ENCODE results near the gene CAPN8. TPM values are rescaled to one million over a fixed set of nuclear protein-coding genes. Genes with fewer than 3 reads are reported as not detected.

Gene CAPN8
- total RNA-seq, 2 donors from 2014 or later, result 0.44 TPM; not detected in 1

DNA sequence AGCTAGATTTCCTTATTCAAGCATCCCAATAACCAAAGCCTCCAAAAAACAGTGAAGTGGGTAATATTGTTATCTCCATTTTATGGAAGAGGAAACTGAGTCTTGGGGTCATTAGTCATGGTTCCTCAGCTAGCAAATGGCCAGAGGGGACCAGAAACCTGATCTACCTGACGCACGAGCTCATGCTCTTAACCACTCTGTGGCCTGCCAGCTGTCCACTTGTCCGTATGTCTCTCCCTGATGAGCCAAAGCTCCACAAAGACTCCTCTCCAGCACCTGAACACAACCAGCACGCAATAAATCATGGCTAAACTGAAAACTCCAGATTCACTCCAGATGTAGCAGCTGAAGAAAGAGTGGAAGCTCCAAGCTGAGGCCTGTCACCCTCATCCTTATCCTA lies 5.8 kb downstream of the CAPN8 start:
- H3K4me3 ChIP-seq (ENCODE audit: low read length), result no peak overlapping the region

DNA sequence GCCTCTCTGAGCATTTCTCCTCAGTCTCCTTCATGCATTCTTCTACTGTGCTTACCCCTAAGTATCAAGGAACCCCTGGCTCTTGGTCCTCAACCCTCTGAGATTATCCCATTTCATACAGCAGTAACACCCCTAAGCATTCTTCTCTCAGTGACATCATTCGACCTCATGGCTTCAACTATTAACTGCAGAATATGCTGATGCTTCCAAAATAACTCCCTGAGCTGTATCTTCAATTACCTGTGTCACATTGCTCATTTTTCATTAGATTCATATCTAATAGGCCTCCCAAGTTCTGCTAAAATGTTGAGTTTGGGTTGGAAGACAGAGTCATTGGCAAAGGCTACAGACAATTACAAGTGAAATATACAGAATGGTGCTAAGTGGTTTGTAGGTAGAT lies 7.5 kb downstream of the CAPN8 start:
- Mint-ChIP-seq H3K4me1 (peaks cover 12% of the 10 kb centered on the region), H3K4me3 (no peak overlapping the region), H3K27ac (no peak overlapping the region), H3K36me3 (ENCODE audit: low read depth) (no peaks in the 10 kb centered on the region), H3K9me3 (no peaks in the 10 kb centered on the region), H3K27me3 (ENCODE audit: insufficient read depth) (peaks cover 2% of the 10 kb centered on the region)
- no peaks in the 10 kb centered on the region for H3K36me3 ChIP-seq (ENCODE audit: control insufficient read depth, insufficient read depth, low read length)
- no peak overlapping the region for H3K27ac ChIP-seq (ENCODE audit: low read depth, low read length)
- TF ChIP-seq, protein P1, sequence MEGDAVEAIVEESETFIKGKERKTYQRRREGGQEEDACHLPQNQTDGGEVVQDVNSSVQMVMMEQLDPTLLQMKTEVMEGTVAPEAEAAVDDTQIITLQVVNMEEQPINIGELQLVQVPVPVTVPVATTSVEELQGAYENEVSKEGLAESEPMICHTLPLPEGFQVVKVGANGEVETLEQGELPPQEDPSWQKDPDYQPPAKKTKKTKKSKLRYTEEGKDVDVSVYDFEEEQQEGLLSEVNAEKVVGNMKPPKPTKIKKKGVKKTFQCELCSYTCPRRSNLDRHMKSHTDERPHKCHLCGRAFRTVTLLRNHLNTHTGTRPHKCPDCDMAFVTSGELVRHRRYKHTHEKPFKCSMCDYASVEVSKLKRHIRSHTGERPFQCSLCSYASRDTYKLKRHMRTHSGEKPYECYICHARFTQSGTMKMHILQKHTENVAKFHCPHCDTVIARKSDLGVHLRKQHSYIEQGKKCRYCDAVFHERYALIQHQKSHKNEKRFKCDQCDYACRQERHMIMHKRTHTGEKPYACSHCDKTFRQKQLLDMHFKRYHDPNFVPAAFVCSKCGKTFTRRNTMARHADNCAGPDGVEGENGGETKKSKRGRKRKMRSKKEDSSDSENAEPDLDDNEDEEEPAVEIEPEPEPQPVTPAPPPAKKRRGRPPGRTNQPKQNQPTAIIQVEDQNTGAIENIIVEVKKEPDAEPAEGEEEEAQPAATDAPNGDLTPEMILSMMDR (conservative IDR thresholded peaks at IDR 0.05), result no peak
- DNase-seq, result no peak
- H3K4me3 ChIP-seq (ENCODE audit: low read length), result no peak overlapping the region
- H3K4me1 ChIP-seq (ENCODE audit: control insufficient read depth, insufficient read depth, low read length), result no peaks in the 10 kb centered on the region
- 80 to 83% methylated on average over 1 of the region's 1 CpG for WGBS, 2 experiments (ENCODE audit: insufficient coverage in 1 of 2, insufficient read length in 1 of 2)
- no peaks in the 10 kb centered on the region for H3K27me3 ChIP-seq (ENCODE audit: control insufficient read depth, insufficient read depth, low read length, poor library complexity, severe bottlenecking)
- H3K9me3 ChIP-seq (ENCODE audit: control insufficient read depth, low read length), result no peaks in the 10 kb centered on the region
- no peak overlapping the region for H3K9ac ChIP-seq (ENCODE audit: extremely low read depth, low read length, poor library complexity, severe bottlenecking)

More for the DNA sequence above, 5.8 kb downstream of the CAPN8 start:
- H3K9me3 ChIP-seq (ENCODE audit: control insufficient read depth, low read length), result no peaks in the 10 kb centered on the region
- peaks cover 6% of the 10 kb centered on the region for H3K4me1 Mint-ChIP-seq
- H3K36me3 Mint-ChIP-seq (ENCODE audit: low read depth), result no peaks in the 10 kb centered on the region
- H3K4me3 Mint-ChIP-seq, result no peak overlapping the region
- no peaks in the 10 kb centered on the region for H3K27me3 ChIP-seq (ENCODE audit: control insufficient read depth, insufficient read depth, low read length, poor library complexity, severe bottlenecking)
- H3K27me3 Mint-ChIP-seq (ENCODE audit: insufficient read depth), result peaks cover 2% of the 10 kb centered on the region
- no peak overlapping the region for H3K27ac Mint-ChIP-seq
- TF ChIP-seq, protein P1 (conservative IDR thresholded peaks at IDR 0.05), result no peak
- no peak for DNase-seq
- H3K4me1 ChIP-seq (ENCODE audit: control insufficient read depth, insufficient read depth, low read length), result no peaks in the 10 kb centered on the region
- H3K9ac ChIP-seq (ENCODE audit: extremely low read depth, low read length, poor library complexity, severe bottlenecking), result no peak overlapping the region
- no peaks in the 10 kb centered on the region for H3K36me3 ChIP-seq (ENCODE audit: control insufficient read depth, insufficient read depth, low read length)
- no peaks in the 10 kb centered on the region for H3K9me3 Mint-ChIP-seq
- 86 to 92% methylated on average over 4 of the region's 4 CpGs for WGBS, 2 experiments (ENCODE audit: insufficient coverage in 1 of 2, insufficient read length in 1 of 2)
- H3K27ac ChIP-seq (ENCODE audit: low read depth, low read length), result no peak overlapping the region

DNA sequence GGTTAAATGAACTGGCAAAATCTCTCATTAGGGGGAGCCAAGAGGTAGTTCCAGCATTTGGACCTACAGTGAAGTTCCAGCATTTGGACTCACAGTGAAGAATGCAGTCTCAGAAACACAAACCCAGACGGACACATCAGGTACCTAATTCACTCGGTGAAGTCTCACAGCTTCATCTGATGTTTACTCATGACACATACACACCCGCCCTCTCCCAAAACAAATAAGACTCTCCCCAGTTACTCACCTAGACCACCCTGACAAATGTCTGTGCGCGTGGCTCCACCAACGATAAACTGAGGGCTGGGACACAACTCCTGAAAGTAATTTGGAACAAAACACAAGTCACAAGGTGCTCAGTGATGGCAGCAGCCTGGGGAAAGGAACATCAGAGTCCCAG lies 11.4 kb downstream of the CAPN8 start:
- H3K4me1 ChIP-seq (ENCODE audit: control insufficient read depth, insufficient read depth, low read length), result no peaks in the 10 kb centered on the region
- no peaks in the 10 kb centered on the region for H3K9me3 Mint-ChIP-seq
- H3K27me3 Mint-ChIP-seq (ENCODE audit: insufficient read depth), result peaks cover 1% of the 10 kb centered on the region
- TF ChIP-seq, protein P1 (conservative IDR thresholded peaks at IDR 0.05), result no peak
- DNase-seq, result no peak
- no peaks in the 10 kb centered on the region for H3K36me3 Mint-ChIP-seq (ENCODE audit: low read depth)
- H3K27ac Mint-ChIP-seq, result no peak overlapping the region
- H3K4me3 Mint-ChIP-seq, result no peak overlapping the region
- no peak overlapping the region for H3K9ac ChIP-seq (ENCODE audit: extremely low read depth, low read length, poor library complexity, severe bottlenecking)
- H3K36me3 ChIP-seq (ENCODE audit: control insufficient read depth, insufficient read depth, low read length), result no peaks in the 10 kb centered on the region
- no peak overlapping the region for H3K27ac ChIP-seq (ENCODE audit: low read depth, low read length)
- H3K4me1 Mint-ChIP-seq, result peaks cover 12% of the 10 kb centered on the region
- no peaks in the 10 kb centered on the region for H3K27me3 ChIP-seq (ENCODE audit: control insufficient read depth, insufficient read depth, low read length, poor library complexity, severe bottlenecking)
- WGBS, 2 experiments (ENCODE audit: insufficient coverage in 1 of 2, insufficient read length in 1 of 2), result 81 to 100% methylated on average over 3 to 6 of the region's 6 CpGs
- H3K4me3 ChIP-seq (ENCODE audit: low read length), result no peak overlapping the region
- no peaks in the 10 kb centered on the region for H3K9me3 ChIP-seq (ENCODE audit: control insufficient read depth, low read length)

All from endodermal cell (in vitro differentiated cells).